ENCODE data around the gene KRT3.

GRCh38 chr12:52825961-52826360 is 30.0 kb upstream of the KRT3 start:
- TF ChIP-seq CTCF (conservative IDR thresholded peaks at IDR 0.05; ENCODE audit: low read depth, low read length) (no peak), EZH2 (IDR thresholded peaks at IDR 0.05; ENCODE audit: borderline replicate concordance, low read depth, low read length, poor library complexity, severe bottlenecking) (no peak)
